T-helper 1 cell treated with Interleukin-12 subunit alpha and Interleukin-12 subunit beta and Interleukin-4 antibody, amounts not matched to agents 30 μg/mL and 1 μg/mL, for 36 hours (primary cell): ENCODE measurements around the gene TSC2.

ENCODE experiments used
- H3K27ac Mint-ChIP-seq: one replicate; pipeline ENCODE4 v1.8.0; 2021; ENCODE audit warnings: mild to moderate bottlenecking, mixed read lengths
- H3K27me3 Mint-ChIP-seq: one replicate; pipeline ENCODE4 v1.8.0; 2021; ENCODE audit warnings: low read depth, mixed read lengths
- H3K36me3 Mint-ChIP-seq: one replicate; pipeline ENCODE4 v1.8.0; 2021; ENCODE audit warnings: low read depth, mixed read lengths
- H3K4me1 Mint-ChIP-seq: one replicate; pipeline ENCODE4 v1.8.0; 2021; ENCODE audit warnings: low read depth, mixed read lengths
- H3K4me3 Mint-ChIP-seq: one replicate; pipeline ENCODE4 v1.8.0; 2021; ENCODE audit warnings: mild to moderate bottlenecking, moderate library complexity, mixed read lengths
- H3K9me3 Mint-ChIP-seq: one replicate; pipeline ENCODE4 v1.8.0; 2021; ENCODE audit warnings: mixed read lengths

TSC2 gene

GRCh38 chr16:2085669-2086068, 37.9 kb downstream of the TSC2 start:
- H3K36me3 Mint-ChIP-seq: peaks cover 4% of the 10 kb centered on the region
- H3K27ac Mint-ChIP-seq: no peak overlapping the region
- no peaks in the 10 kb centered on the region for H3K4me1 Mint-ChIP-seq
- no peaks in the 10 kb centered on the region for H3K9me3 Mint-ChIP-seq
- no peaks in the 10 kb centered on the region for H3K27me3 Mint-ChIP-seq
- no peak overlapping the region for H3K4me3 Mint-ChIP-seq

- peaks cover 4% of the 10 kb centered on the region for H3K36me3 Mint-ChIP-seq
- no peaks in the 10 kb centered on the region for H3K4me1 Mint-ChIP-seq
- H3K4me3 Mint-ChIP-seq: no peak overlapping the region
- no peak overlapping the region for H3K27ac Mint-ChIP-seq
- H3K9me3 Mint-ChIP-seq: no peaks in the 10 kb centered on the region
- H3K27me3 Mint-ChIP-seq: no peaks in the 10 kb centered on the region
These were observed 38.4 kb downstream of the TSC2 start for GRCh38 chr16:2086106-2086742.

GRCh38 chr16:2086812-2087747, 39.3 kb downstream of the TSC2 start:
- Mint-ChIP-seq H3K4me3 (no peak overlapping the region), H3K27me3 (no peaks in the 10 kb centered on the region), H3K27ac (no peak overlapping the region), H3K36me3 (peaks cover 4% of the 10 kb centered on the region), H3K9me3 (no peaks in the 10 kb centered on the region), H3K4me1 (no peaks in the 10 kb centered on the region)

DNA sequence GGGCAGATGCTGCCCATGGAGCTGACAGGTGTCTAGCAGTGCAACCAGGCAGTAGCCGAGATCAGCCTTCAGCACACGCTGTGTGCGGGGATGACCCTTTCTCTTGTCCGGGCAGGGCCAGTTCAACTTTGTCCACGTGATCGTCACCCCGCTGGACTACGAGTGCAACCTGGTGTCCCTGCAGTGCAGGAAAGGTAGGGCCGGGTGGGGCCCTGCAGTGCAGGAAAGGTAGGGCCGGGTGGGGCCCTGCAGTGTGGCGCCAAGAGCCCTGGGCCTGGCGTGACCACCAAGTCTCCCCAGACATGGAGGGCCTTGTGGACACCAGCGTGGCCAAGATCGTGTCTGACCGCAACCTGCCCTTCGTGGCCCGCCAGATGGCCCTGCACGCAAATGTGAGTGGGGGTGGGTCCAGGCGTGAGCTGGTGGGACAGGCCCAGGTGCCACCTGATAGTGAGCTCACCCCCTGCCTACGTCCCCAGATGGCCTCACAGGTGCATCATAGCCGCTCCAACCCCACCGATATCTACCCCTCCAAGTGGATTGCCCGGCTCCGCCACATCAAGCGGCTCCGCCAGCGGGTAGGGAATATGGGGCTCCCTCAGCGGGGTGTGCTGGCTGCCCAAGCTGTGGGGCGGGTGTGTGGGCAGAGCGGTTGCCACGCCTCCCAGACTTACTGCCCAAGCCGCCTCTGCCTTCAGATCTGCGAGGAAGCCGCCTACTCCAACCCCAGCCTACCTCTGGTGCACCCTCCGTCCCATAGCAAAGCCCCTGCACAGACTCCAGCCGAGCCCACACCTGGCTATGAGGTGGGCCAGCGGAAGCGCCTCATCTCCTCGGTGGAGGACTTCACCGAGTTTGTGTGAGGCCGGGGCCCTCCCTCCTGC, 40.2 kb downstream of the TSC2 start:
- H3K27ac Mint-ChIP-seq: no peak overlapping the region

GRCh38 chr16:2088759-2089358, 41.1 kb downstream of the TSC2 start:
- Mint-ChIP-seq H3K27ac (no peak overlapping the region), H3K4me1 (no peaks in the 10 kb centered on the region), H3K9me3 (no peaks in the 10 kb centered on the region), H3K27me3 (no peaks in the 10 kb centered on the region), H3K36me3 (no peaks in the 10 kb centered on the region), H3K4me3 (no peak overlapping the region)

More for the DNA sequence above, 40.2 kb downstream of the TSC2 start:
- no peaks in the 10 kb centered on the region for H3K9me3 Mint-ChIP-seq
- no peaks in the 10 kb centered on the region for H3K36me3 Mint-ChIP-seq
- no peaks in the 10 kb centered on the region for H3K27me3 Mint-ChIP-seq
- H3K4me1 Mint-ChIP-seq: no peaks in the 10 kb centered on the region
- H3K4me3 Mint-ChIP-seq: no peak overlapping the region

GRCh38 chr16:2089706-2090480, 42.1 kb downstream of the TSC2 start:
- no peaks in the 10 kb centered on the region for H3K27me3 Mint-ChIP-seq
- H3K4me3 Mint-ChIP-seq: no peak overlapping the region
- no peaks in the 10 kb centered on the region for H3K9me3 Mint-ChIP-seq
- H3K27ac Mint-ChIP-seq: no peak overlapping the region
- H3K36me3 Mint-ChIP-seq: no peaks in the 10 kb centered on the region
- no peaks in the 10 kb centered on the region for H3K4me1 Mint-ChIP-seq

GRCh38 chr16:2090481-2090776, 42.6 kb downstream of the TSC2 start:
- Mint-ChIP-seq H3K27ac (no peak overlapping the region), H3K27me3 (no peaks in the 10 kb centered on the region), H3K36me3 (no peaks in the 10 kb centered on the region), H3K4me3 (no peak overlapping the region), H3K9me3 (no peaks in the 10 kb centered on the region), H3K4me1 (no peaks in the 10 kb centered on the region)

- H3K27me3 Mint-ChIP-seq: no peaks in the 10 kb centered on the region
- H3K27ac Mint-ChIP-seq: no peak overlapping the region
- no peaks in the 10 kb centered on the region for H3K36me3 Mint-ChIP-seq
- H3K9me3 Mint-ChIP-seq: no peaks in the 10 kb centered on the region
- H3K4me3 Mint-ChIP-seq: no peak overlapping the region
- no peaks in the 10 kb centered on the region for H3K4me1 Mint-ChIP-seq
These were observed 43.2 kb downstream of the TSC2 start for GRCh38 chr16:2090777-2091546.

- Mint-ChIP-seq H3K27ac (no peak overlapping the region), H3K9me3 (no peaks in the 10 kb centered on the region), H3K4me1 (no peaks in the 10 kb centered on the region), H3K4me3 (no peak overlapping the region), H3K36me3 (no peaks in the 10 kb centered on the region), H3K27me3 (no peaks in the 10 kb centered on the region)
These were observed 43.9 kb downstream of the TSC2 start for GRCh38 chr16:2091547-2092255.

DNA sequence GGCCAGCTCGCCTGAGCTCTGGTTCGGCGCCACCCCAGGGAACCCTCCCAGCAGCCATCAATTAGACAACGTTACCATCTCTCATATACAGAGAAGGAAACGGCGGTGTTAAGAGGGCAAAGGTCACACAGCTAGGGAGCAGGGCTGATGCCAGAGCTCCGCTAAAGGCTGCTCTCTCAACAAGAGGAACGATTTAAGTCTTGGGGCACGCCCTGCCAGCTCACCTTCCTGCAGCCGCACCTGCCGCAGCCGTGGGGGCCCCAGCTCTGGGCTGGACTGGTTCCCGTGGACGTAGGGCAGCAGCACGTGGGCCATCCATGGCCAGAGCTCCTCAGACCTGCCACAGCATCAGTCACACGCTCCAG, 44.5 kb downstream of the TSC2 start:
- no peaks in the 10 kb centered on the region for H3K4me1 Mint-ChIP-seq
- no peaks in the 10 kb centered on the region for H3K27me3 Mint-ChIP-seq
- no peaks in the 10 kb centered on the region for H3K9me3 Mint-ChIP-seq
- no peak overlapping the region for H3K27ac Mint-ChIP-seq
- H3K36me3 Mint-ChIP-seq: no peaks in the 10 kb centered on the region
- no peak overlapping the region for H3K4me3 Mint-ChIP-seq

GRCh38 chr16:2092866-2093265, 45.1 kb downstream of the TSC2 start:
- H3K4me3 Mint-ChIP-seq: no peak overlapping the region
- H3K36me3 Mint-ChIP-seq: no peaks in the 10 kb centered on the region
- no peaks in the 10 kb centered on the region for H3K27me3 Mint-ChIP-seq
- no peaks in the 10 kb centered on the region for H3K9me3 Mint-ChIP-seq
- no peak overlapping the region for H3K27ac Mint-ChIP-seq
- no peaks in the 10 kb centered on the region for H3K4me1 Mint-ChIP-seq

DNA sequence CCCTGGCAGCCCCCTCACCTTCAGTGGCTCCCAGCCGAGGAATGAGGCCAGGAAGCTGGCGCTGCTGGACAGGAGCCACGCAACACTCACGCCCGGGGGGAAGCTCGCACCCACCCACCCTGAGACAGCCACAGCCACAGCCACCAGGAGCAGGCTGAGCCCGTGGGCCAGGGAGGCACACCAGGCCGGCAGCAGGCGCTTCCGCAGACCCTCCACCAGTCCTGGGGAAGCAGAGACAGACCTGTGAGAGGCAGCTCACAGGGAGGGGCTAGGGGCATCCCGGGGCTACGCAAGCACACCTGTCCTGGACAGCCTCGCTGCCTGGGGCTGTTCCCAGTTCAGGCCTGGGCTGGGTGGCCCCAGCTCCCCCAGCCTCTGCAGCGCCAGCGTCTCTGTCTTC, 46.0 kb downstream of the TSC2 start:
- Mint-ChIP-seq H3K9me3 (no peaks in the 10 kb centered on the region), H3K27me3 (no peaks in the 10 kb centered on the region), H3K4me1 (no peaks in the 10 kb centered on the region), H3K27ac (no peak overlapping the region), H3K36me3 (no peaks in the 10 kb centered on the region), H3K4me3 (no peak overlapping the region)

DNA sequence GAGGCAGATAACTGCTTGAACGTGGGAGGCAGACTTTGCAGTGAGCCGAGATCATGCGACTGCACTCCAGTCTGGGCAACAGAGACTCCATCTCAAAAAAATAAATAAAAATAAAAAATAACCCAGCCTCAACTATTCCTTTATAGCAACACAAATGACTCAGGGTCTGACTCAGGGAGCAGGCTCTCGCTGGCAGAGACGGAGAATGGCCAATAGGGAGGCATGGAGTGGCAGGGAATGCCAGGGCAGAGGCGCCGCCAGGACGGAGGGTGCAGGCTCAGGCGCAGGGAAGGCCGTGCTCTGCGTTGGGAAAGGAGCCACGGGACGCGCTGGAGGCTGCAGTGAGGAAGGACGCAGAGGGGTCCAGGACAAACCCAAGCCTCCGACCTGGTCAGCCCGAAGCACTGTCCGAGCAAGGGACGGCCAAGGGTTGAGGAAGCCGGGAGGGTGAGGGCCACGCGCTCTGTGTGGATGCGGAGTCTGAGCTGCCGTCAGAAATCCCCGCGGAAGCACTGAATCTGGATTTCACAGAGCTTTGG, 47.6 kb downstream of the TSC2 start:
- H3K36me3 Mint-ChIP-seq: no peaks in the 10 kb centered on the region
- H3K27me3 Mint-ChIP-seq: no peaks in the 10 kb centered on the region
- no peak overlapping the region for H3K4me3 Mint-ChIP-seq
- H3K27ac Mint-ChIP-seq: no peak overlapping the region
- no peaks in the 10 kb centered on the region for H3K4me1 Mint-ChIP-seq
- no peaks in the 10 kb centered on the region for H3K9me3 Mint-ChIP-seq
